GM21576 (cell line): ENCODE data around the gene JPT1.
"Not testable (repeated sequence)": the region's sequence is repeated elsewhere in the genome, so short reads cannot be mapped to it uniquely, and the experiment has no call there.

ENCODE experiments used
- ATAC-seq: cut with Tn5 transposase; IDR thresholded peaks from one replicate; pipeline ENCODE4 v1.9.1; 2021; ENCODE audit warnings: mild to moderate bottlenecking, moderate library complexity; ENCODE audit not compliant: unreplicated experiment

The JPT1 gene

DNA sequence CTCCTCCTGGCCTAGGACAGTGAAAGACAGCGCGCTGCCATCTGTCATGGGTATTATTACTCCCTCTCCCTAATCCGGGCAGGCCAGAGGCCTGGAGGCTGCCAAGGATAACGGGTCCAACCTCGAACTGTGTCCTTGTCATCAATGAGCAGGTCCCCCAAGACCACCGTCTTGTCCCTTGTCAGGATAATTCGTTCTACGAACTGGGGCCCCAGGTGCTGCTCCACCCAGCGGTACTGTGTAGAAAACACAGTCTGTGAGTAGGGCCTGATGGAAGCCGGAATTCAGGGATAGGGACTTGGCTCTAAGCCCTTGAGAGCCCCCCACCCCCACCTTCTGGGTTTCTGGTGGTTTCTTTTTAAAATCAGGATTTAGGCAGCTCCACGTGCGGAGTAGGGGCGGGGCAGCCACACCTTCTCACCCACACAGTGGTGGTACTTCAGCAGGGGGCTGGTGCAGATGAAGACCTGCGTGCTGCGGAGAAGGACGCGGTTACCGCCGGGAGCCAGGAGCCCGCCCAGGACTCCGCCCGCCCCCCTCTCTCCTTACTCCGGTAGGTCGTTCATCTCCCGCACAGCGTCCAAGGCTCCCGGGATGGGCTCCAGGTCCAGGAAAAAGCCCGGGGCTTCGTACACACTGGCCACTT, 23.6 kb downstream of the JPT1 start:
- peak; percentile 6 for ATAC-seq

DNA sequence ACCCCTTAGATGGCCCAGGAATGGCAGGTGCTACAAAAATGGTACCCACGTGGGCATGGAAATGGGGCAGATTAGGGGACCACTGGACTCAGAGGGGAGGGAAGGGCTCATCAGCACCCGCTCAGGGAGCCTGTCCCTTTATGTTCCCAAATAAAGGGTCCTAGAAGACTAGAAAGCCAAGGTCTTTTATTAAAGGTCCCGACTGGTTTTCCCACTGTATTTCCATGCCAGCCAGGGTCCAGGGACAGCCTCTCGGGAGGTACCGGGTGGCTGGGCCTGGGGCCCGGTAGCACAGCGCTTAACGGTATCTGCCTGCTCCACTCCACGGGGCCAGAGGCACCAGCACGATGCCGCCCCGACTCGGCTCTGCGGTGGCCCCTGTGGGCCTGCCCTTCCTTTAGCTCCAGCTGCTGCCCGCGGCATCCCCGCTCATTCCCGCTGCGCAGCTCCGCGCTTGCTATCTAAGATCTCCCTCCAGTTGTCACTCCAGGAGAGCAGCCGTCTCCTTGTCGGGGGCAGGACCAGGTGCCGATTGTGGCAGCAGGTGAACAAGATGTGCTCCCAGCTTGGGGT, 24.2 kb downstream of the JPT1 start:
- no peak for ATAC-seq

DNA sequence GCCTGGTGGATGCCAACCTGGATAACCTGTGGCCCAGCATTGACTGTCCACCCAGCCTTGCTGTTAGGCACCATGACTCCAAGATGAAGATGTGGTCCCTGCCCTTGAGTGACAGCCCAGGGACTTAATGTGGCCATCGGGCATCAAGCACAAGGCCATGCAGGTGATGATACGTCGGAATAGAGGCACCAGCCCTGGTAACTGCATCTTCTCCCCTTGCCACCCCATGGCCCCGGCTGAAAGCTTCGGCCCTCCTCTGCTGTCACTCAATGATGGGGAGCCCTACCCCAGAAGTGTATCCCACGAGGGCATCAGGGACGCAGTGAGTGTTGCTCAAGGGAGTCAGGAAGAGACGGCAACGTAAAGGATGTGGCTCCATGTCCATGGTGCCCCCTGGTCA, 24.7 kb downstream of the JPT1 start:
- ATAC-seq, result no peak

DNA sequence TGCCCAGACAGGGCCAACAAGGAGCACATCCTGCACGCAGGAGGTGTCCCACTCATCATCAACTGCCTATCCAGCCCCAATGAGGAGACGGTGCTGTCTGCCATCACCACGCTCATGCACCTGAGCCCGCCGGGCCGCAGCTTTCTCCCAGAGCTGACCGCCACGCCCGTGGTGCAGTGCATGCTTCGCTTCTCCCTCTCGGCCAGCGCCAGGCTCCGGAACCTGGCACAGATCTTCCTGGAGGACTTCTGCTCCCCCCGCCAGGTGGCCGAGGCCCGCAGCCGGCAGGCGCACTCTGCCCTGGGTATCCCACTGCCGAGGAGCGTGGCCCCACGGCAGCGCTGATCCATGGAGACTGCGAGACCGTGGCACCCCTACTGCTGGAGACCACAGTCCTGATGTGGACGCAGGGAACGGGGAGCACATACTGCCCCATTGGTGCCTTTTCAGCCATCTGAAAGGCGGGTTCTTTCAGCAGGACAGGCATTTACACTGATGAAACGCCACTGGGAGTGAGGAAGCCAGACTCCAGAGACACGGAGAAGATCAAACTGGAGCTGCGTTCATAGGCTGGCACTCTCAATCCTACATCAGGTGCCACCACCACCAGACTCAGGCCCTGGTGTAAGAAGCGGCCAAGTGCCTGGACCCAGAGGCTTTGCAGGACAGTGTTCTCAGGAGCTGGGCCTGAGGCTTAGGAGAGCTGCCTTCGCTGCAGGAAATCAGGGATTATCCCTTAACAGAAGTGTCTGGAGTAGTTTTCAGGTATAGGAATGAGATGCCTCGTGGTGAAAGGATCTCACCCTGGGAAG, 25.4 kb downstream of the JPT1 start:
- ATAC-seq, result no peak

DNA sequence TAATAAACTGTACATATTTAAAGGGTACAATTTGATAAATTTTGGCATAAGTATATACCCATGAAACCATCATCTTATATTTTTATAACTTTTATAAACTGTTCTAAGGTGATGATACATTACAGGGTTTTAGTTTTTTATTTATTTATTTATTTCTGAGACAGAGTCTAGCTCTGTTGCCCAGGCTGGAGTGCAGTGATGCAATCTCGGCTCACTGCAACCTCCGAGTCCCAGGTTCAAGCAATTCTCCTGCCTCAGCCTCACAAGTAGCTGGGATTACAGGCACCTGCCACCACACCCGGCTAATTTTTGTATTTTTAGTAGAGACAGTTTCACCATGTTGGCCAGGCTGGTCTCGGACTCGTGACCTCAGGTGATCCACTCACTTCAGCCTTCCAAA, 26.4 kb downstream of the JPT1 start:
- not testable (repeated sequence) for ATAC-seq

DNA sequence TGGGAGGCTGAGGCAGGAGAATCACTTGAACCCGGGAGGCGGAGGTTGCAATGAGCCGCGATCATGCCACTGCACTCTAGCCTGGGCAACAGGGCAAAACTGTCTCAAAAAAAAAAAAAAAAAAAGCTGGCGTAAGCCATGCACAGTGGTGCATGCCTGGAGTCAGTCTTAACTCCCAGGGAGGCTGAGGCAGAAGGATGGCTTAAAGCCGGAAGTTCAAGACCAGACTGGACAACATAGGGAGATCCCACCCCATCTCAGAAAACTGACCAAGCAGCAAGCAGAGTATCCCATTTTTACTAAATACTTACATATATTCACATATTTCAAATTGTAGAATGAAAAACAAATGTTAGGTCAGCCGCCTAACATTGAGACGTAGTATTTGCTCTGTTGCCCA, 27.4 kb downstream of the JPT1 start:
- no peak for ATAC-seq

DNA sequence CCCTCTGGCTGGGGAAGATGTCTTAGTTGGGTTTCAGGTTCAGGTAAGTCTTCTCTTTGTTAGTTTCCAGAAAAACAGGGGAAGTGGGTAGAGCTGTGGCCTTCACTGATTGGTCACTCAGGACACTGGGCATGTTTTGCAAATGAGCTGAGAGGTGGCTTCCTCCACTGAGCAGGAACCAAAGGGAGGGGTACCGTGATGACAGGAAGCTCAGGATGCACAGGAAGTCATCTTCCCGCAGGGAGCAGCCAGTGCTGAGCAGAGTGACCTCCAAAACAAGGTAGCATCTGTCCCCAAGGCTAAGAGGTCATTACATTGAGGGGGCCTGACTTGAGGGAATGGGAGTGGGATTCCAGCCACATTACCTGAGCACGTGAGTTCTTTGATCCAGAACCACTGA, 28.3 kb downstream of the JPT1 start:
- ATAC-seq, result no peak

DNA sequence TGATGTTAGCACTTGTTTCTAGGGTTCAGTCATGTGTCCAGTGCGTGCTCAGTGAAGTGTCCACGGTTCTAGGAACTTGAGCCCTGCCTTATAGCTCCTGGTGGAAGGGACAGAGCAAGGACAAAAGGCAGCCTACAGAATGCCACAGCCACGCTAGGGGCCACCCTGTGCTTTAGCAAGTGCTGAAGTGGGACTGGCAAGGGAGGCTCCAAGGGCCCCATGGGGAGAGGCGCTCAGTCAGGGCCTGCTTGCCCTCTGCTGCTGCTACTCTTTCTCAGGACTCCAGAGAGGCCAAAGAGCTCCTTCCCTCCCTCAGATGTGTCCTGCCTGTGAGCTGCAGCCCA, 29.5 kb downstream of the JPT1 start:
- no peak for ATAC-seq

DNA sequence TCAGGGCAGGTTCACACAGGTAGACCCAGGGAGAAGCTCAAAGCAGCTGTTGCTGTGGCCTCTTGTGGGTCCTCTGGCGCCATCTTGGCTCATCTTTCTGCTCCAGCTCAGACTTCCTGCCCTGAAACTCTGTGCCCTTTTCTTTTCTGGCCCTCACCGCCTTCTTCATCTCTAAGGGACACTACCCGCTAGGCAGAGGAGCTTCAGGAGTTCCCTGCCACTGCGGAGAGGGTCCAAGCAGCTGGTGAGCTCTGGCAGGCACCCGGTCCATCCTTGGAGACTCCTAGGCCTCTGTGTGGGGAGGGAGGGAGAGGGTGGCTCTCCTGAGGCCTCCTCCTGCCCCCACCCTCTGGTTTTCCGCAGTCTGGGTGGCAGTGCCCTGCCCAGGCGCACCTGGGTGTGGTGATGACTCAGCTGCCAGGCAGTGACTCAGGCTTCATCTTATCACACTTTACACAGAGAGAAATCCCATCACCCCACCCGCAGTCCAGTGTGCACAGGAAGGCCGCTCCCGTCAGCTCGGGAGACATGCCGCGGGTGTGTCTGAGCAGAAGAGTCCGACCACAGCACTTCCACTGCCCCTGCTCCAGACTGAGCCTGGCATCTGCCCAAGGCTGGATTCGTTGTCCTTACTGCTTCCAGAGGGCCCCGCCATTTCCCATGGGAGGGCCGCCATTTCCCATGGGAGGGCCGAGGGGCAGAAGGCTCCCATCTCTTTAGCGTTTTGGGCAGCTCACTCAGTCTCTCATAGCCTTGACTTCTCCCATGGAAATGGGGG, 30.1 kb downstream of the JPT1 start:
- ATAC-seq, result no peak

DNA sequence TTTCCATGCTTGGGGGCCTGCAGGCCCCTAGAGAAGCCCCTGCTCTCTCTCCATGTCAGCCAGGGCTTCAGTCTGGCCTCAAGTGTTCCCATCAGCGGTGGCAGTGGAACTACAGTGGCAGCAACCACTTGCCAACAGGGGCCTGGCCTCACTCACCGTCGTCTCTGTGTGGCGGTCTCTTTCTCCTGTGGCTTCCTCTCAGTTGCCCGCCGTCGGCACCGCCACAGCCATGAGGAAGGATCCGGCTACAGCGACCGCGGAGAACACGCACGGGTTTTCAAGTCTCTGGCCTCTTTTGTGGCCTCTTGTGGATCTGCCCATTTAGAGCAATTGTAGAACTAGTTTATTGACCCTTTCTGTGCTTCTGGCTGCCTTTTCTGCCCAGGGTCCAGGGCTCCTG, 36.0 kb downstream of the JPT1 start:
- no peak for ATAC-seq

DNA sequence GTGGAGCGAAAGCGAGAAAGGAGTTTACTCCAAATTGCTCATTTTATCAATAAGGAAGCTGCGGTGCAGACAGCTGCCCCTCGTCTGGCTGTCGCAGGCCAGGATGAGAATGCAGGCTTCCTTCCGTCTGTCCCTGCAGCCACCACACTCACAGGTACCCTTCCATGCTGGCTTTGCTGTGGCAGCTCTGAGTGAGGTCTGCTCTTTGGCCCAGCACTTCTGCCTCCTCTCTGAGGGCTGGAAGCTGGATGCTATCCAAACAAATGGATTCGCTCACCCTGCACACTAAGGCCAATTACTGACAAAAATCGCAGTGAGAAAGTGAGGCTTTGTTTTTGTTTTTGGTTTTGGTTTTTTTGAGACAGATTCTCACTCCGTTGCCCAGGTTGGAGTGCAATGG, 37.6 kb downstream of the JPT1 start:
- no peak for ATAC-seq

DNA sequence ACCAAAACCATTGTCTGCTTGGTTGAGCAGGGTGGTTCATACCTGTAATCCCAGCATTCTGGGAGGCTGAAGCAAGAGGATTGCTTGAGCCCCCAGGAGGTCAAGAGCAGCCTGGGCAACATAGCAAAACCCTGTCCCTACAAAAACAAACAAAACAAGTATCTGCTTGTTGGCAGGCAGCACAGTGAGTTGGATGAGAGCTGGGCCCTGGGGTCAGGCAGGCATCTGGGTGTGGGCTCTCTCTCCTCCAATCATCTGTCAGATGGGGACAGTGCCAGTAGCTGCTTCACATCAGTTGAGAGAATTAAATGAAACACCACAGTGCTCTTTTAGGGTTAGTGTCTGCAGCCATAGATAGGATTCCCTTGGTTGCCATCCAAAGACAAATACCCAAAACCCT, 38.8 kb downstream of the JPT1 start:
- no peak for ATAC-seq

DNA sequence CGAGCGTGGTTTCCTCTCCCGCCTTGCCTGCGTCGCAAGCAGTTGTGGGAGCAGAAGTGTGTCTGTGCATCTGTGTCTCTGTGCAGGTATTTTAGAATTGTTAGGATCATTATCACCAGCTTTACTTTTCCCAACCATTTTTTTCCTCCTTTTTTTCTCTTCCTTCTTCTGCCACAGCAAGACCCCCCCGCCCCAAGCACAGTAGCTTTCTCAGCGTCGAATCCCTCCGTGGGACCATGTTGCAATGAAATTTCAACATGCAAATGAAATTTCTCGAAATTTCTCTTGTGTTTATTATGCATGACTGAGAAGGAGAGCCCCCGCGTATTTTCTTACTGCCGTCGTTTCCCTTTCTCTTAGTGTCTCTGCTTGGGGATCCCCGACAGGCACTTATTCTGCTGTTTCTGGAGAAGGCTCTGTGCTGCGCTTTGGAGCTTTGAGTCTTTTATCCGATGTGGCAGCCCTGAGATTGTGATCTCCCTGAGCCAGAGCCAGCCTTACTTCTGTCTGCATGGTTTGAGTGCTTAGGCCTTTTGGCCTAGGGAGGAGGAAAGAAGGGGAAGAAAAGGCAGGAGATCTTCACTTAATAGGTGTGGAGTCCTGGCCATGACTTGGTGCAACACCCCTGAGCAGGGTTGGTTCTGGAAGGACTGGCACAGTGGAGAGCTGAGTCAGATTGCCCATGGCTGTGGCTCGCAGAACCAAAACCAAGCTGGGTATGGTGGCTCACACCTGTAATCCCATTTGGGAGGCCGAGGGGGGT, 39.6 kb downstream of the JPT1 start:
- no peak for ATAC-seq

DNA sequence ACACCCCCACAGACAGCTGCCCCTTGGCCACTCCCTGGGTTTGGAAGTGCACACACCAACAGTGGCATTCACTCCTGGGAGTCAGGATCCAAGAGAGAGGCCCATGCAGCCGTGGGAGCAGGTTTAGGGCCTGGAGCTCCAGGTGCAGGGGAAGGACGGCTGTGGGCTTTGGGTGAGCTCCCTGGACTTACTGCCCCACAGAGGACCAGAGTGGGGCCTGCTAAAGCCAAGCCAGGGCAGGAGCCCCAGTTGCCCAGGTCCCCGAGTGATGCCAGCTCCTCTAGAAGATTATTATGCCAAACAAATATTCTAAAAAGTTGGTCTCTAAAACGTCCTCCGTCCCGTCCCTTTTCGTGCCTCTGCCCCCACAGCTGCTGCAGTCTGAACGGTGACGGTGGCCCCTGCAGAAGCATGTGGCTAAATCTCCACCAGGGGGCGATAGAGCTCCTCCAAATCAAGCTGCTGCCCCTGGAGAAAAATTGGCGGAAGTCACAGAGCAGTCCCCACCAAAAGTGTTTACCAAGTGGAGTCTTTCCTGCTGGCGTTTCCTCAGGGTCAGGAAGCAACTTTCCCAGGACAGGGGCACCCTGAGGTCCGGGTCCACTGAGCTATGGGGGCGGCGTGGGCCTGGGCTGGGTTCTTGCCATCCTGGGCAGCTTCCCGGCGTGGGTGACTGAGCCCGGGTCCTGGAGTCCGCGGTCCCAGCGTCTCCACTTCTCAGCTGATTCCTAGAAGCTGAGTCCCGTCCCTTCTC, 40.3 kb downstream of the JPT1 start:
- ATAC-seq, result peak; percentile 39

DNA sequence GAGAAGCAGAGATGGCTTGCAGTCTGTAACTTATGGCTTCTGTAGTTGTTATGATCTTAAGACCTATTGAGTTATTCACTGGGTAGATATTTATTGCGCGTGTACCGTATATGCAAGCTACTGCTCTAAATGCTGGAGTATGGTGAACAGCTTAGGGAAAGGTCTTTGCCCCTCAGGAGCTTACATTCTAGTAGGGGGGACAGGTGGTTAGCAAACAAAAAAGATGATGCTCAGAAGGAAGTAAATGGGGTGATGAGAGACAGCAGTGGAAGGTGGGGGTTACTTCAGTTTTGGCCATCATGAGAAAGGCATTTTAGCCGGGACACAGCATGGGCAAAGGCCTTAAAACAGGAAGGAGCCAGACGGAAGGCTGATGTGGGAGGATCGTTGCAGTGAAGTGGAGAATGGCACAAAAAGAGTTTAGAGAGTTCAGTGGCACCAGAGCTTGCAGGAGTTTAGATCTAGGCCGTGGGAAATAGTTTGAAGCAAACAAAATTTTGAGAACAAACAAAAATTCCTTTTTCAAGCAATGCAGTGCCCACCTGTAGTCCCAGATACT, 42.5 kb downstream of the JPT1 start:
- ATAC-seq, result no peak

DNA sequence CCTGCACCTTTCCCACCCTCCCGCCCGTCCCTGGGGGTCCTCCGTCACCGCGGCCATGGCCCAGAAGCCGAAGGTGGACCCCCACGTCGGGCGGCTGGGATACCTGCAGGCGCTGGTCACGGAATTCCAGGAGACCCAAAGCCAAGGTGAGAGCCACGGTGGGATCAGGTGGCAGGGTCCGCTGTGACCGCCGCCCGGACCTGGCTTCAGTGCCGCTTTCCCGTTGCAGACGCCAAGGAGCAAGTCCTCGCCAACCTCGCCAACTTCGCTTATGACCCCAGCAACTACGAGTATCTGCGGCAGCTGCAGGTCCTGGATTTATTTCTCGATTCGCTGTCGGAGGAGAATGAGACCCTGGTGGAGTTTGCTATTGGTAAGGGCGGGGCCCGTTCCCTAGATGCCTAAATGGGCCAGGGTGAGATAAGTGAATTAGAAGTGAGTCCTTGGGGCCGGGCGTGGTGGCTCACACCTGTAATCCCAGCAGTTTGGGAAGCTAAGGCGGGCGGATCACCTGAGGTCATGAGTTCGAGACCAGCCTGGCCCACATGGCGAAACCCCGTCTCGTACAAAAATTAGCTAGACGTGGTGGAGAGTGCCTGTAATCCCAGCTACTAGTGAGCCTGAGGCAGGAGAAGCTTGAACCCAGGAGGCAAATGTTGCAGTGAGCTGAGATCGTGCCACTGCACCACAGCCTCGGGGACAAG, 43.9 kb downstream of the JPT1 start:
- ATAC-seq, result no peak

DNA sequence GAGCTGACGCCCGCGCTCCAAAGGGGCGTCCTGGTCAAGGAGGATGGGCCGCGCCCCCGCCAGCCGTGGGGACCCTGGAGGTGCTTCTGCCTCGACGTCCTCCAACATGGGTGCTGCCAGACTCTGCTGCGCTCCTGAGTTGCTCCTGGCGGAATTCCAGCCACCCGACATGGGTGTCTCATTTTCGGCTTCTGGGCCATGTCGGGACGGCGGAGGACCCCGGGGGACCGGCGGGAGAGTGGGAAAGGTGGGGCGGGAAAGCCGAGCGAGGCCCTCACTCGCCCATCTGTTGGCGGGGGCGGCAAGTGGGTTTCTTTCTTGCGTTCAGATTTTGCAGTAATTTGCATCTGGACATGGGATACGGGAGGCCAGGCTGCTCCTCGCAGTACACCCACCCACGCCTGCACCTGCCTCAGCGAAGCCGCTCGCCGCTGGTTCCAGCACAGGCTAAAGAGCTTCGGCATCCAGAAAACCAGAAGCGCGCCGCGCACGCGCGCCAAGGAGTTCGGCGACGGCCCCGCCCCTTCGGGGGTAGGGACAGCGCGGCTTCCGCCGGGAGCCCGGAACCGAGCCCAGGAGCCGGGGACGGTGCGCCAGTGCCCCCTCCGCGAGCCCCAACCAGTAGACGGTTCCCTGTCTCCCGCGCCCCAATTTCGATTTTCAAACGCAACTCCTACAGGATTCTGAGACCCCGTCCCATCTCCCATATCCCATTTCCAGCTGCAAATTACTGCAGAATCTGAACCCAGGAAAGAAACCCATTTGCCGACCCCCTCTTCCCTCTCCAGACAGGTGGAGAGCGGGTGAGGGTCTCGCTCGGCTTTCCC, 44.7 kb downstream of the JPT1 start, which contains the start of gene ARMC7:
TSS of gene ARMC7 (plus strand) at position 563 of the 827 bp plus-strand sequence. CDS start 320 bp downstream, outside the sequence.
- ATAC-seq, result peak; percentile 51

DNA sequence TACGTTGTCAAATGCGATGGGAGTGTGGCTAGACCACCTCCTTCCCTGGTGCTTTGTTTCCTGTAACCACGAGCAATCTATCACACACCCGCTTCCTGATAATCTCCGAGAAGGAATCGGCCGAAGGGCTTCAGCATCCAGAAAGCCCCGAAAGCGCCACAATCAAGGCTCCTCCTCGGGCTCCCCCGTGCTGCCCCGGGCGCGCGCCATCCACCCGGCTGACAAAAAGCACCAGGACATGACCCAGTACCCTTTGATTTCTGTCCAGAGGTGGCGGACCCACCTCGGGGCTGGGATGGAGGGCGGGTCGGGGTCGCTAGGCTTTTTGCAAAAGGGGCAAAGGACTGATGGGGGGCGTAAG, 45.3 kb downstream of the JPT1 start:
- no peak for ATAC-seq
